ENCODE measurements around the gene FRS3.
A peak's percentile ranks its signal among the peaks of the same experiment; 100 is the strongest.

Gene FRS3

GRCh38 chr6:41790045-41790444 lies 10.3 kb upstream of the FRS3 start:
- no peak for DNase-seq

- no peak for DNase-seq
These were observed 9.7 kb upstream of the FRS3 start for GRCh38 chr6:41789390-41789724.

DNA sequence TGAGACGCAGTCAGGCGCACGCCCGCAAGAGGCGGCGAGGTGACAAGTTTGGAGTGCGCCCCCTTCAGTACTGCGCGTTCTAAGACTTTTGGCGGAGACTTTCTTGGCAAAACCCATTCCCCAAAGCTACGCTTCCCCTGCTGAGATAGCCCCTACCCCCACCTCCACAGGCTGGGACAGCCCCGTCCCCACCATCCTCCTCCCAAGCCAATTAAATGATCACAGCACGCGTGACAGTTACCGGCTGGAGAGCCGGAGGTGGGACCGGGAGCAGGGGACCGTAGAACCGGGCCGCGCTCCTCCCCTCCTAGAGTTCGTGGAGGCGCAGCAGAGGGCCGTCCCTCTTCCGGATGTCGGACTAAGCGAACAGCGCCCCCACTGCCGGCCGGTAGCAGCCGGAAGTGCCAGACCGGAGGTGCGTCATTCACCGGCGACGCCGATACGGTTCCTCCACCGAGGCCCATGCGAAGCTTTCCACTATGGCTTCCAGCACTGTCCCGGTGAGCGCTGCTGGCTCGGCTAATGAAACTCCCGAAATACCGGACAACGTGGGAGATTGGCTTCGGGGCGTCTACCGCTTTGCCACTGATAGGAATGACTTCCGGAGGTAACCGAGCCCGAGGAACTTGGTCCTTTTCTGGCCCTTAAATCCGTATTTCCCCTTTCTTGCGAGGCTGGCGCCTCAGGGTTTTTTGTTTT lies 7.7 kb upstream of the FRS3 start, which contains the start of gene TOMM6:
Gene TOMM6, plus strand, starts transcription at position 476 of the 699 bp plus-strand sequence. Its CDS starts 4 bp downstream, at position 480.
- peak; percentile 64 for DNase-seq

DNA sequence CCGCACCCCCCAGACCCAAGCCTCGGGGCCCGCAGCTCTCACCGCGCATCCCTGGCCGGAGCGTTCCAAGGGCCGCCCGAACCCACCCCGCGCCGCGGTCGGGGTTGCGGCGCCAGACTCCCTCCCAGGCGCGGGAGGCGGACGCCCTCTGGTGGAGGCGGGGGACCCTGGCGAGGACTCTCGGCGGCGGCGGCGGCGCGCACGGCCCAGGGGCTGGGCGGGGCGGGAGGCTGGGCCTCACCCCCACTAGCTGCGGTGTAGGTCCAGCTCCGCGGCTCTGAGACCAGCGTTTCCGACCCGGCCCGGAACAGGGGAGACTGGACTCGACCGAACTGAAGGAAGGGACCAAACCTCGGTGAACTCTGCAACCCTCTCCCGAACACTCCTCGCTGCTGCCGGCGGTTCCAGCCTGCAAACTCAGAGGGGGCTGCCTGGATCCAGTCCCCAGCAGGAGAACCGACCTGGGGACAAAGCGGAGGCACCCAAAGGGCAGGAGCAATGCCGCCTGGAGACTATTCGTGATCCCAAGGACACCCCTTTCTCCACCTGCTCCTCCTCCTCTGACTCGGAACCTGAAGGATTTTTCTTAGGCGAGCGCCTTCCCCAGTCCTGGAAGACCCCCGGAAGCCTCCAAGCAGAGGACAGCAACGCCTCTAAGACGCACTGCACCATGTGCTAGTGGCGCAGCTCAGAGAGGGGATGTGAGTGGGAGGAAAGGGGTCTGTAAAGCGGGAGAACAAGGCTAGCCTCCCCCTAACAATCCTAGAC lies 6.9 kb upstream of the FRS3 start:
- DNase-seq: no peak

DNA sequence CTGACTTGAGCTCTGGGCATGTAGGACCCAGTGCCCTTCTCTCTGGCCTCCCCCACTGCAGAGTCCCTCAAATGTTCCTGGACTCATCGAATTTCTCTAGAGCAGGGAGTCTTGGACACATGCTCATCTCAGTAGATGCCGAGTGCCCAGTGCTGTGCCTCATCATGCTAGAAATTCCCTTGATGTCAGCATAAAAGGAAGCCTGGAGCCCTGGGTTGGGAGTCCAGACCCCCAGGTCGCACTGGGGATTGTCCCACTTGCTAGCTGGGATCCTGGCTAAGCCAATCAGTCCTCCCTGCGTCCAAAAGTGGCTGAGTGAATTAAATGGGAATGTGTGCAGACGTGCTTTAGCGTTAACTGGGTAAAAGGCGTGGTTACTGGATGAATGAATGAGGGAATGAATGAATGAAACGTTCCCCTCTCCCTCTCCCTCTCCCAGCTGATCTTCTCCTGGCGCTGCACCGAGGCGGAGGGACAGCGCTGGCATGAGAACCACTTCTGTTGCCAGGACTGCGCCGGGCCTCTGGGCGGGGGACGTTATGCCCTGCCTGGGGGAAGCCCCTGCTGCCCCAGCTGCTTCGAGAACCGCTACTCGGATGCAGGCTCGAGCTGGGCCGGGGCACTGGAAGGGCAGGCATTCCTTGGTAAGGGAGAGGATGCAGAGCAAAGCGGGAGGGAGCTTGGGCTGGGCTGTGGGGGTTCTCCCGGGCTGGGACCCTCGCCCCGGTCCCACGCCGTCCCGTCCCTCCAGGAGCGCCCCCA lies 6.2 kb upstream of the FRS3 start:
- no peak for DNase-seq

DNA sequence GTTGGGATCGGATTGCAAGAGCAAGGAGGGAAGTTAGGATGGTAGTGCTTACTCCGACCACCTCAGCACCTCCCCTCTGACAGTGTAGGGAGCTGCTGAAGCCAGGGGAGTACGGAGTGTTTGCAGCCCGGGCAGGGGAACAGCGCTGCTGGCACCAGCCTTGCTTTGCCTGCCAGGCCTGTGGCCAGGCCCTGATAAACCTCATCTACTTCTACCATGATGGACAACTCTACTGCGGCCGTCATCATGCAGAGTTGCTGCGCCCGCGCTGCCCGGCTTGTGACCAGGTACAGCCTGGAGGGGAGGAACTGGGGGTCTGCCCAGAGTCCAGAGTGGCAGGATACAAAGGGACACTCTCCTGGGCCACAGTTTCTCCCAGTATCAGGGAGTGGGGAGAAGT lies 5.6 kb upstream of the FRS3 start:
- no peak for DNase-seq

DNA sequence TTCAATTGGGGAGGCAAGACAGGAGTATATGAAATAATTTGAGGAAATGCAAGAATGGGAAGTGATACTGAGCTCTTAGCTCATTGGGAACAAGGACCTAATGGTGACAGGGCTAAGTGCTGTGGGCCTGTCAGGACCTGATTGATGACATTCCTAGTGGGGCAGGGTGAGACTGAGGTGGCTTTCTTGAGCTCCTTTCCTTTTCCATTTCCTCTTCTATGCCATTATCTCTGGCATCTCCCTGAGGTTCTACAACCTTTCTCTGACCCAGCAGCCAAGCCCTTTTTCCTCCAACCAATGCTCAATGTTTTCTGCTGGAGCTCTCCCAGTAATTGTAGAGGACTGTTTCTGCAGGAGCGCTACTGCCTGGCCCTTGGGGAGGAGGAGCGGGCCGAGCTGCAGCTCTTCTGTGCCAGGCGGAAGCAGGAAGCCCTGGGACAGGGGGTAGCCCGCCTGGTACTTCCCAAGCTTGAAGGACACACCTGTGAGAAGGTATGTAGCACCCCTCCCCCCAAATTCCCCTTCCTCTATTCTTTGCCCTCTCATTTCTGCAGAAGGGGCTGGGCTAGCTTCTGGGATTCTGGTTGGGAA lies 5.0 kb upstream of the FRS3 start:
- DNase-seq: no peak

DNA sequence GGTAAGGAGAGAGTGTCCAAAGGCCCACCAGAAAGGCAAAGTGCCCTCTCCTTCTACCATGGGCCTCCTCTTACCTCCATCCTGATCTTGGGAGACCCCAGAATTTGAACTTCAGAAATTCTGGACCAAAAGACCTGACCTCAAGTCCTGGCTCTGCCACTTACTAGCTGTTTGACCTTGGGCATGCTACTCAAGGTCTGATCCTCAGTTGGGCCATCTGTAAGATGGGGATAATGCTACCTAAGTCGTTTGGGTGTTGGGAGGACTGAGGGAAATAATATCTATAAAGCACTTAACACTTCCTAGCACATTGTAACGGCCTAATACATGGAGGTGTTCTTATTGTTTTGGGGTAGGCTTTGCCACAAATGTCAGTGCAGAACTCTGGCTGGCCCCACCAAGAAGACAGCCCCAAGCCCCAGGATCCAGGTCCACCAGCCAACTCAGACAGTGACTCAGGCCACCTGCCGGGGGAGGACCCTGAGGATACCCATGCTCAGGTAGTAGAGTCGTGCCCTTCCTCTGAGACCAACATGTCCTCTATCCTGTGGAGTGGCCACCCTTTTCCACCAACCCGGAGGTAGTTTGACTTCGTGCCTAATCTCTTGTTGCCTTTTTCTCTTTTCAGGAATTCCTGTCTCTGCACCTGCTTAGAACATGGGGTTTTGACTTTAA lies 3.5 kb upstream of the FRS3 start:
- DNase-seq: no peak

- no peak for DNase-seq
These were observed 1.6 kb upstream of the FRS3 start for GRCh38 chr6:41781366-41781730.

- DNase-seq: no peak
These were observed 1.1 kb upstream of the FRS3 start, which contains the start of gene PRICKLE4 for GRCh38 chr6:41780551-41781365. TSS of gene PRICKLE4 (plus strand) at chr6:41780782. CDS start at chr6:41783474, 2,692 bp downstream.

GRCh38 chr6:41779336-41779735 lies 364 bp downstream of the FRS3 start:
- DNase-seq: no peak

DNA sequence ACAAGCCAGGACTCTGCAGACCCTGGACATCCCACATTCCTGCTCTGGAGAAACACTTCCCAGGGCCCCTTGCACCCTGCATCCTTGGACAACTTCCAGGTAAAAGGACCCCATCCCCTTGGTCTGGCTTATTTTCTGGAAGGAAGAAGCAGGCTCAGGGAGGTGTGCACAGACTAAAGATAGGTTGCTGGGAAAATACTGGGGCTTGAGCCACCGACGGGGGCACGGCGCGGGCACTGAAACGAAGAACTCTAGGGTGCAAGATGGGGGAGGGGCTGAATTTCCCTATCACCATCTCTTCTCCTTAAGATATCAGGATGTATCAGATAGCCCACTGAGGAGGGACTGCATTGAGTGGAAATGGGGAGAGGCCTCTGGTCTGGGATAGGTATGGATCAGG lies 805 bp downstream of the FRS3 start:
- DNase-seq: no peak

DNA sequence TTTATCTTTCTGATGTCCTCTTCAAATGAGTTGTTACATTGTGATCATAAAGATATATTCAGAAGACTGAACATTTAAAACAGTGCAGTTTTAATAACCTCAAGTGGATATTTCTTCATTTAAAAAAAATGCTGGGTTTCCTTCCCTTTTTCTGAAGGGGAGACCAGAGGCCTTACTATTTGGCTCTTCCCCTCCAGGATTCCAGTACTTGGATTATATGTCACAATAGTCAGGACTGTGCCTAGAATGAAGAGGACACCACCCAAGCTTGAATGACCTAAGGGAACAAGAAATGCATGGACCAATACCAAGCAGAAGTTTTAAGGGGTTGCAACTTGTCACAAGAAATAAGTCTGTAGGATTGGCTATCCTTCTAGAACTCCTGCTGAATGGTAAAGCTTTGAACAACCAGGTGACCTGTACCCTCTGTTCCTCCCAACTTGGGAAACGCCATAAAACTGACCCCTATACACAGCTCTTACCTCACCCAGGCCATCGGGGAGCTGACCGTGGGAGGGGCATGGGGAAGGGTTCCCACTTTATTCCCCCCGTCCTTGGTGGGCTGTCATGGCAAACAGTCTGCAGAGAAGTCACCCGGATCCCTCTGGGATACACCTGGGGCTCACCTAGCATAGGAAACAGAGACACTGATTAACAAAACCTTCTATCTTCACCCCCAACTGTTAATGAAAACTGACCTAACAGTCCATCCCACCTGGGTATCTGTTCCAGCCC lies 2.0 kb downstream of the FRS3 start:
- no peak for DNase-seq

DNA sequence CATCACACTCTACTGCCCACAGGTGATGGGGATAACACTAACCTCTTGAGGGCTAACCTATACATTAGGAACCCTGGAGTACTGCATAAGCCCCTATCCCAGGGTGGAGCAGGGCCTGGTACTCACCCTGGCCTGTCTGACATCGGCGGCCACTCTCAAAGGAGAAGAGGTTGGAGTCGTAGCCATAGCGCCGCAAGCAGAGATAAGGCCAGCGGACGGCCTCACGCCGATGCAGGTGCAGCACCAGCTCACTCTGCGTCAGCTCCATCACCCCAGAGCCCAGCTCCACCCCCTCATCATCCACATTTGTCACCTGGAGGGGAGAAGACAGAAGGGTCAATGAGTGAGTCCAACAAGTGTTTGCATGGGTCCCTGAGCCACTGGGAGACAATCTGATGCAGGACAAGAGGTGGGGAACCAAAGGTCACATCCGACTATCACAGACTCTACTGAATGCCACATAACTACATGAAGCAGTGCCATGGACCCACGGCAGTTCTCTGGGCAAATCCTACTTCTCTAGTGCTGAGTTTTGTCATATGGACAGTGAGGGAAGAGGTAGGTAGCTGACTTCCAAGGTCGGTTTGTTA lies 4.3 kb downstream of the FRS3 start:
- no peak for DNase-seq

- no peak for DNase-seq
These were observed 4.9 kb downstream of the FRS3 start for GRCh38 chr6:41774841-41775240.

- no peak for DNase-seq
These were observed 8.4 kb downstream of the FRS3 start for GRCh38 chr6:41771058-41771983.

- DNase-seq: no peak
These were observed 9.2 kb downstream of the FRS3 start for GRCh38 chr6:41770381-41771057.

GRCh38 chr6:41769376-41769775 lies 10.3 kb downstream of the FRS3 start:
- no peak for DNase-seq
